HG03175 (cell line): ENCODE measurements around the gene NVL.

Experiments used
- ATAC-seq: cut with Tn5 transposase; IDR thresholded peaks from one replicate; pipeline ENCODE4 v1.9.1; 2021; ENCODE audit warnings: mild to moderate bottlenecking, moderate library complexity; ENCODE audit not compliant: unreplicated experiment

NVL gene

GRCh38 chr1:224201383-224201782, 128.6 kb downstream of the NVL start:
- no peak for ATAC-seq

DNA sequence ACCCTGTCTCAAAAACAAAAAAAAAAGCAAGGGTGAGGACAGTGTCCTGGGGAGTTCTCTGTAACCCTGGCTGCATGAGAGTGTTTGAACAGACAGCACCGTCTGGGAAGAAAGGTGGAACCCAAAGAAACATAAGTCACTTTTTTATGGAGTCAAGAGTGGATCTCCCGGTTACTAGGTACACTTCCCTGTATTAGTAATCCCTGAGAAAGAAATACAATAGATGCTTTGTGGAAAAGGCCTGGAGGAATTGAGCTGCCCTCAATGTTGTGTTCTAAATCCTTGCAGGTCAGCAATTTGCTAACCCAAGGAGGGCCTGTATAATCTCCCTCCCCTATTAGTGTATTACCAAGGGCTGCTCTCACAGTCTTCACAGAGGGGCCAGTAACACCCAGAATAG, 130.3 kb downstream of the NVL start:
- ATAC-seq, result no peak

GRCh38 chr1:224198572-224198971, 131.4 kb downstream of the NVL start:
- ATAC-seq, result no peak

- ATAC-seq, result no peak
These were observed 133.0 kb downstream of the NVL start for GRCh38 chr1:224196813-224197600.

- no peak for ATAC-seq
These were observed 136.5 kb downstream of the NVL start for GRCh38 chr1:224193319-224193966.

DNA sequence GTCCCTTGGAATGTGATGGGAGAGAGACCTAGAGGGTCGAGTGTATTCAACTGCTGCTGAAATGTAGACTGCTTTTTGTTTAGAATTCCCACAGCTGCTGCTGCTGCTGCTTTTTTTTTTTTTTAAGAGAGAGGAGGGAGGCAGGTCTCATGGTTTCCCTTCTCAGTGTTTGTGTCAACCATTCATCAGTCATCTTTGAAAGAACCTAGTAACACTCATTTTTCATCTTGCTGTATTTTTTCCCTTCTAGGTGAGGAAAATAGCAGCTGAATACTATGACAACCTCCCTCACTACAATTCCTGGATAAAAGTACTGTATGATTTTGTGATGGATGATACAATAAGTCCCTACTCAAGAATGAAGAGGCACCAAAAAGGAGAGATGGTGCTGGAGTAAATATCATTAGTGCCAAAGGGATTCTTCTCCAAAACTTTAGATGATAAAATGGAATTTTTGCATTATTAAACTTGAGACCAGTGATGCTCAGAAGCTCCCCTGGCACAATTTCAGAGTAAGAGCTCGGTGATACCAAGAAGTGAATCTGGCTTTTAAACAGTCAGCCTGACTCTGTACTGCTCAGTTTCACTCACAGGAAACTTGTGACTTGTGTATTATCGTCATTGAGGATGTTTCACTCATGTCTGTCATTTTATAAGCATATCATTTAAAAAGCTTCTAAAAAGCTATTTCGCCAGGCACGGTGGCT, 137.7 kb downstream of the NVL start:
- ATAC-seq, result no peak

DNA sequence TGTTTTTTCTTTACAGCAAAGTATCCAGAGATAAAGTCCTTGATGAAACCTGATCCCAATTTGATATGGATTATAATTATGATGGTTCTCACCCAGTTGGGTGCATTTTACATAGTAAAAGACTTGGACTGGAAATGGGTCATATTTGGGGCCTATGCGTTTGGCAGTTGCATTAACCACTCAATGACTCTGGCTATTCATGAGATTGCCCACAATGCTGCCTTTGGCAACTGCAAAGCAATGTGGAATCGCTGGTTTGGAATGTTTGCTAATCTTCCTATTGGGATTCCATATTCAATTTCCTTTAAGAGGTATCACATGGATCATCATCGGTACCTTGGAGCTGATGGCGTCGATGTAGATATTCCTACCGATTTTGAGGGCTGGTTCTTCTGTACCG, 140.4 kb downstream of the NVL start:
- no peak for ATAC-seq

GRCh38 chr1:224188286-224188685, 141.7 kb downstream of the NVL start:
- ATAC-seq, result no peak

- ATAC-seq, result no peak
These were observed 144.8 kb downstream of the NVL start for GRCh38 chr1:224185208-224185607.

GRCh38 chr1:224183591-224184312, 146.2 kb downstream of the NVL start:
- peak; percentile 45 for ATAC-seq

DNA sequence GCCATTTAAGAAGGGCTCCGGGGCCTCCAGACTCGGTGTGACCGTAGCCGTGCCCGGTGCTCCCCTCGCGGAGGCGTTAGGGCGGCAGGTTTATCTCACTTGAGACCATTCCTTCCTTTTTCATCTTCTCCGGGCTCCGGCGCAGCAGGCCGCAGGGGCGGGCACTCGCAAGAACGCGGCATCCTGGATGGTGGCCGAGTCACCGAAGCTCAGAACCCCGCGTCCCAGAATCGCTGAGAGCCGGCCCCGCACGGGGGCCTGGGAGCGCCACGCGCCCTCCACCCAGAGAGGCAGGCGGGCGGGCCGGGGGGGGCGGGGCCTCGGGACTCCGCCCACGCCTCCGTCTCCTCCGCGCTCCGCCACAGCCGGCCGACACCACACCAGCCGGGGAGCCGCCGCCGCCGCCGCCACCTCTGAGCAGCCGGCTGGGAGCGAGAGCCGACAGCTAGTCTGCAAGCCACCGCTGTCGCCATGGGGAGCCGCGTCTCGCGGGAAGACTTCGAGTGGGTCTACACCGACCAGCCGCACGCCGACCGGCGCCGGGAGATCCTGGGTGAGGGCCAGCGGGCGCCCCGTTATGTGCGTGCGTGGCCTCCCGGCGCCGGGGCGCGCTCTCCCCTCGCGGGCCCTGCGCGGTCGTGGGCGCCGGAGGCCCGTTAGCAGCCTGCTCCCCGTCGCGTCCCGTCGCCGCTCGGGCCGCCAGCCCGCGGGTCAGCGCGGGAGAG, 146.9 kb downstream of the NVL start, which contains the start of gene DEGS1:
DEGS1 (plus strand) TSS at position 375 of the 725 bp plus-strand sequence; CDS start at position 472, 97 bp downstream.
- ATAC-seq, result peak; percentile 67

GRCh38 chr1:224182057-224182865, 147.7 kb downstream of the NVL start:
- ATAC-seq, result peak; percentile 45

- ATAC-seq, result no peak
These were observed 148.5 kb downstream of the NVL start for GRCh38 chr1:224181453-224181810.

DNA sequence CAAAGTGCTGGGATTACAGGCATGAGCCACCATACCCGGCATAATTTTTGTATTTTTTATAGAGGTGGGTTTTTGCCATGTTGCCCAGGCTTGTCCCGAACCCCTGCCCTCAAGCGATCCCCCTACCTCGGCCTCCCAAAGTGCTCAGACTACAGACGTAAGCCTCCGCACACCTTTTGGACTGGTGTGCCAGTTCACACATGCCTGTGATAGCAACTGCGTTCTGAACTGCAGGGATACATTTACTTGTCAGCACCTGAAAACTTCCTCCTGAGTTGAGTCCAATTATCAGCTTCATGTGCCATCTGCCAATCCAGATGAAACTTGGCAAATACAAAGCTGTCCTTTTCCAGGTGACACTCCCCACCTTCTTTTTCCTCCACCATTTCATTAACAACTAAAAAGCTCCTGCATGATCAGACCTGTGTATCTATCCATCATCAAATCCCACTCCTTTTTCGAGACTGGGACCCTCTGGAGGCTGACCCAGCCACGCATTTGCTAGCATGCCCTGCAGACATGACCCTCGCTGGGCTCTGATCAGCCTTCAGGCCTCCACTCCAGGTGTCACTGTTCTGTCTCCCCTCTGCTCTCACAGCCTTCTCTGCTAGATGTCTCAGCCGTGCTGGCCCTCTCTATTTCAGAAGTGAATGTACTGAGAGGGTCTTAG, 149.1 kb downstream of the NVL start:
- no peak for ATAC-seq

DNA sequence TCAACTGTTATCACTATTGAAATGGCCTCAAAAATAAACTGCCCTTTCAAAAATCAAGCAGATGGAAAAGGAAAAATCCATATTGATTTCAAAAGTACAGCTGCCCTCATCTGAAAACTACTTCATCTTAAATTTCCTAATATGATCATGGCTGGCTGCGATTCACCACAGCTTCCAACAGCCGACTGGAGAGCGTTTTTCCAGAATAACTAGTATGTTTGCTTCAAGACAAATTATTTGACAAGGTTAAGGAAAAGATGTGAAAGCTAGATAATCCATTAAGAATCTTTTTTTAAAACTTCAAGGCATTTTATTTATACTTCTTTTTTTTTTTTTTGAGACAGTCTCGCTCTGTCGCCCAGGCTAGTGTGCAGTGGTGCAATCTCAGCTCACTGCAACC, 151.1 kb downstream of the NVL start:
- ATAC-seq, result no peak

DNA sequence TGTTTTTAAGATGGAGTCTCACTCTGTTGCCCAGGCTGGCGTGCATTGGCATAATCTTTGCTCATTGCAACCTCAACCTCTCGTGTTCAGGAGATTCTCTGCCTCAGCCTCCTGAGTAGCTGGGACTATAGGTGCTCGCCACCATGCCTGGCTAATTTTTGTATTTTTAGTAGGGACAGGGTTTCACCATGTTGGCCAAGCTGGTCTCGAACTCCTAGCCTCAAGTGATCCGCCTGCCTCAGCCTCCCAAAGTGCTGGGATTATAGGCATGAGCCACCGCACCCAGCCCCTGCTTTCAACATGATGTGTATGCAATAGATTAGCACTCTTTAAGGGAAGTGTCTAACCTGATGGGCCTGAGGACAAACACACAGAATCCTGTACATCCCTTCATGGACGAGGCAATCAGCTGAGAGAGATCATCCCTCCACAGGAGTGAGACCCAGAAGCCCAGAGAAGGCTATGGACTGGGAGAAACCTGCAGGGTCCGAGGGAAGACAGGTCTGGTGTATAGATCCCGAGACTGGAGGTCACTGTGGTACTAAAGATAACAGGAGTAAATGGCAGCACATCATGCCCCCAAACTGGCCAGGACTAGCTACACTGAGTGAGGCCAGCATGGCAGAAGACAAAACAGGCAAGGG, 152.5 kb downstream of the NVL start:
- no peak for ATAC-seq
